HG02571 (cell line): Measurements from ENCODE around the gene PRXL2C.
"Not testable (repeated sequence)": the region's sequence is repeated elsewhere in the genome, so short reads cannot be mapped to it uniquely, and the experiment has no call there.

Experiments used
- ATAC-seq: cut with Tn5 transposase; IDR thresholded peaks from one replicate; pipeline ENCODE4 v1.9.1; 2021; ENCODE audit warnings: mild to moderate bottlenecking, moderate library complexity; ENCODE audit not compliant: unreplicated experiment

PRXL2C gene

DNA sequence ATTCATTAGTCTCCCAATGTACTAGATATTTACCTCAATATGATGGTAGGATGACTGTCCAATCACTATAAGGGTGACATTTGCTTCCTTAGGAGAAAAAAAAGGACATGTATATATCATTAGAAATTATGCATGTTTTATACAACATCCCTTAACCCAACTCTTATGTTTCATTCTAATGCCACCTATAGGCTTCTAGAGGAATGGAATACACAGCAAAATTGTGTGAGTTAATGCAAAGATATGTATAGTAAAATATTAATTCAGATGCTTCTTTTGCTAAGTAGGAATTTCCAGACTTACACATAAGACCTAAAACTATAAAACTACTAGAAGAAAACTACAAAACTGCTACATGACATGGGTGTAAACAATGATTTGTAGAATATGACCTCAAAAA is 3.5 kb downstream of the PRXL2C start:
- ATAC-seq = no peak

DNA sequence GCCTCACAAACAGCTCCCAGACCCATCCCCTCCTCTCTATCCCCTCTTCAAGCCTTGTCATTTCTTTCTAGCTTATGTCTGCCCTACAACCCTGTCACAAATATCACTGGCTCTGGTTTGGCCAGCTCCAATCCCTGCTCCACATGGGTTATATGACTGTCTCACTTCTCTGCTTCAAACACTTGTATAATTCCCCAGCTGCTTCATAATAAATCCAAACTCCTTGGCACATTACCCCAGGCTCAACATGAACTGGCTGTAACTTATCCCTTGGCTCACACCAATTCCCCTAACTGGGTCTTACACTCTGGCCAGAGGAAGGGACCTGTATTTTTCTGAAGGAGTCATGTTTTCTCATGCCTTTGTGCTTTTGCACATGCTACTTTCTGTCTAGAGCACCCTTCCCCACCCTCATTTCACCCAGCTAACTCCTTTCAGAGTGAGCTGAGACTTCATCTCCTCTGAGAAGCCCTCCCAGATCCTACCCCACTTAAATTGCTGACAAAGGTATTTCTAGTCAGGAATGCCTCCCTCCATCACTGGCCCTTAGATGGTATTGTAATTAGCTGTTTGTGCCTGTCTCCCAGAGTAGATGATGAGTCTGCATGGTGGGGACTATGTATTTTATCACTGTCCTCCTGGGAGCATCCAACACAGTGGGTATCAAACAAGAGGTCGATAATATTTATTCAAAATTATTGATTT is 5.3 kb downstream of the PRXL2C start:
- no peak for ATAC-seq

GRCh38 chr9:96646081-96646991 is 8.8 kb downstream of the PRXL2C start:
- ATAC-seq = no peak

DNA sequence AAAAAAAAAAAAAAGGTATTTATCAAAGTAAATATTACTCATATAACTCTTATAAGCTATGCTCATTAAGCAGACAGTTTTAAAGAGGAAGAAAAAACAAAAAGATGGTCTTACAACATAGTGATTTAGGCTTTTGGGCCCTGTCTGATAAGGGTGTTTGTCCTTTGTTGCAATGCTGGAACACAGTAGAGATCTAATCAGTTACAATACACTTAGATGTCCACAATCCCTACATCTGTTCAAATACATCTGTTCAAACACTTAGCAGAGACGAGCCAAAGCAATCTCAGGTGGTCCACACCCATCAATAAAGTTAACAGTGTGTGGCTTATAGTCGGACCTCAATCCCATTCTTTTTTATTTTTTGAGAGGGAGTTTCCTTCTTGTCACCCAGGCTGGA is 11.0 kb downstream of the PRXL2C start:
- ATAC-seq = no peak

GRCh38 chr9:96641514-96641913 is 13.6 kb downstream of the PRXL2C start:
- ATAC-seq = no peak

GRCh38 chr9:96638606-96639364 is 16.3 kb downstream of the PRXL2C start:
- ATAC-seq = no peak

- ATAC-seq = no peak
These were observed 18.7 kb downstream of the PRXL2C start for GRCh38 chr9:96636368-96636767.

- not testable (repeated sequence) for ATAC-seq
These were observed 21.5 kb downstream of the PRXL2C start for GRCh38 chr9:96633579-96633978.

- no peak for ATAC-seq
These were observed 28.2 kb downstream of the PRXL2C start for GRCh38 chr9:96626912-96627311.

DNA sequence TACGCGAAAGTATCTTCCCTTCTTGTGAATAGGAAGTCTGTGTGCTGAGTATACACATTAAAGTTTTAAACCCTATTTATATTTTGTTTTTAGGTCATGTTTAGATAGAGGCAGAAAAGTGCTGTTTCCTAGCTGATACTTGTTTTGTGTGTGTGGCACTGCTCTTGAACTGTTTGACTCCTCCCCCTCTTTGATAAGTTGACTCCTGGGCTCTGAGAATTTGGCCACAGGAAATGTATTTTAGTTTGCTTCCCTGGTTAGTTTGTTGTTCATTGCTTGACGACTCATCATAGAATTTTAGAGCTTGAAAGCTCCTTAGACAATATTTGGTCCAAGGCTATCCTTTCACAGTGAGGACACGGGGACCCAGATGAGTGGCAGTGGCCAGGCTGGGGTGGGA is 33.5 kb downstream of the PRXL2C start:
- no peak for ATAC-seq

DNA sequence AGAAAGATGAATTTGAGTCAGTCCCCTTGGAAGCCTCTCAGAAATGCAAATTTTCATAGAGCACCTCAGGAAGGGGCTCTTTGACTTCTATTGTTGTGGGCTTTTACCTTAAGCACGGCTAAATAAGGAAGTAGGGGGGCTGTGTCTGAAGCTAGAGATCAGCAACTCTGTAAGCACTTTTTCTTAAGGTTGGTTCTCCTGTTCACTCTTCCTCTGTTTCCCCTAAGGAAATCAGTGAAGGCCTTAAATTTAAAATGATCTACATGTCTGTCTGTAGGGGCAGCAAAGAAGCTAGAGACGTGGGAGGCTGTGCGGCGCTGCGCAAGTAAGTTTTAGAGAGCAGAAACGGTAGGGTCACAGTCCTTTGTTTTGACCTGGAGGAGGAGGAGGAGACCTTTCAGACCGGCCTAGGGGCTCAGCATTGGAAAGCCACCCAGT is 34.3 kb downstream of the PRXL2C start:
- ATAC-seq = no peak

- no peak for ATAC-seq
These were observed 35.0 kb downstream of the PRXL2C start for GRCh38 chr9:96620181-96620514.

- no peak for ATAC-seq
These were observed 35.5 kb downstream of the PRXL2C start, which contains the start of gene CDC14B for GRCh38 chr9:96619491-96620180. TSS of gene CDC14B (minus strand) at chr9:96619843. CDS start at chr9:96619378, 465 bp downstream.

DNA sequence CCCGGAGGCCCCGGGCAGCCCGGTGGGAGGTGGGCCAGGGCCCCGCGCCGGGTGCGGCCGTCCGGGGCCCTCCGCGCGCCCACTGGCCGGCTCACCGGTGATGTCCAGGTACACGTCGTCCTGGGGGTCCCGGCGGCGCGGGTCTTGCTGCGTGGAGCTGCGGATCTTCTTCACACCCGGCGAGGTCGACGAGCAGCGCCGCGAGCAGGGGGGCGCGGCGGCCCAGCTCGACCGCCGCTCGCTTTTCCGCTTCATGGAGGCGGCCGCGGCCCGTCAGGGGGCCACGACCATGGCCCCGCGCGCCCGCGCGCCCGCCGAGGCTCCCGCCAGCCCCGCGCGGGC is 36.0 kb downstream of the PRXL2C start:
- no peak for ATAC-seq

- no peak for ATAC-seq
These were observed 36.7 kb downstream of the PRXL2C start for GRCh38 chr9:96618209-96619123.

DNA sequence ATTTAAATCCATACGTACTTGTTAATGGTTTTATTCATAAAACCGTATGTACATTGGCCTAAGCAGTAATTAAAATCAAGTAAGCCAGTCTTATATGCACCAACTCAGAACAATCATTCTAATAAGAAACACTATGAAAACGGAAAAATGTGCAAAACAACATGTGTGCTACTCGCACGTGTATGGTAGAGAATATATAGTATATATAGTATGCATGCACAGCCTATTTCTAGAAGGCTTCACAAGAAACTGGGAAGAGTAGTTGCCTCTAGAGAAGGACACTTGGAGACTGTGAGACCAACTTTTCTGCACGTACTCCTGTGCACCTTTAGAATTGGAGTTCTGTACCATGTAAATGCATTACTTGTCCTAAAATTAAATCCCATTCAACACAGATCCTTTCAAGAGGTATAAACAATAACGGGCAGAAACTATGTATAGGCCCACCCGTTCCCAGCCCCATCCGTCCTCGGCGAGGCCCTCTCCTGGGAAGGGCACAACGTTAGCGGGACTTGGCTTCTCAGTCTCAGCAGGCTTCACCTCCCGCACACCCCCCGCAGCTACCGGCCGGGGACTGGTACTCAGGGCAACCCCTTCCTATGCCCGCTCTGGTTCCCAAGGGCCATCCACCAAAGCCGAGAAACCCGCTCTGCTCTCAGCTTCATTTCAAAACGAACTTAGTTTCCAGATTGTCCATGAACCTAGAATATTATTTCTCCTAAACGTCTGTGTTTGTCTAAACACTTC is 37.5 kb downstream of the PRXL2C start:
- no peak for ATAC-seq

GRCh38 chr9:96616817-96617438 is 38.2 kb downstream of the PRXL2C start:
- no peak for ATAC-seq

- ATAC-seq = no peak
These were observed 39.7 kb downstream of the PRXL2C start for GRCh38 chr9:96615411-96615810.

- not testable (repeated sequence) for ATAC-seq
These were observed 40.5 kb downstream of the PRXL2C start for GRCh38 chr9:96614664-96615063.
